GM23248 (cell line): Measurements from ENCODE around the gene ABCA3. TPM values are rescaled to one million over a fixed set of nuclear protein-coding genes. Genes with fewer than 3 reads are reported as not detected.
A peak's percentile ranks its signal among the peaks of the same experiment; 100 is the strongest.
"Not testable (repeated sequence)": the region's sequence is repeated elsewhere in the genome, so short reads cannot be mapped to it uniquely, and the experiment has no call there.

Experiments
- DNase-seq: peaks from one replicate; pipeline ENCODE4 v3.0.0-alpha.2; 2015
- H2AFZ ChIP-seq: fragments of 200-600 bp; sonication (generic); 2 replicates; pipeline ENCODE4 v1.6.1; 2016; ENCODE audit warnings: antibody characterized with exemption
- H3F3A ChIP-seq: fragments of 200-600 bp; sonication (generic); 2 replicates; pipeline ENCODE4 v1.6.1; 2016; ENCODE audit warnings: mild to moderate bottlenecking, antibody characterized with exemption, mixed run types; ENCODE audit not compliant: insufficient read depth
- H3K27ac ChIP-seq: fragments of 200-600 bp; sonication (generic); 2 replicates; pipeline ENCODE4 v1.5.1; 2016; ENCODE audit warnings: mild to moderate bottlenecking
- H3K27me3 ChIP-seq: fragments of 200-600 bp; sonication (generic); replicated peaks from 2 replicates; pipeline ENCODE4 v1.6.1; 2016; ENCODE audit warnings: mild to moderate bottlenecking; ENCODE audit not compliant: insufficient read depth
- H3K36me3 ChIP-seq: fragments of 200-600 bp; sonication (generic); 2 replicates; pipeline ENCODE4 v1.6.1; 2016; ENCODE audit warnings: low read depth, mild to moderate bottlenecking
- H3K4me1 ChIP-seq: fragments of 200-600 bp; sonication (generic); 2 replicates; pipeline ENCODE4 v1.6.1; 2016; ENCODE audit warnings: mild to moderate bottlenecking; ENCODE audit not compliant: insufficient read depth
- H3K4me2 ChIP-seq: fragments of 200-600 bp; sonication (generic); one replicate; pipeline ENCODE4 v1.6.1; 2016; ENCODE audit warnings: mild to moderate bottlenecking; ENCODE audit not compliant: unreplicated experiment
- H3K4me3 ChIP-seq: fragments of 200-600 bp; sonication (generic); 2 replicates; pipeline ENCODE4 v1.5.1; 2016; ENCODE audit warnings: mild to moderate bottlenecking
- H3K79me2 ChIP-seq: fragments of 200-600 bp; sonication (generic); 2 replicates; pipeline ENCODE4 v1.6.1; 2016; ENCODE audit warnings: mild to moderate bottlenecking; ENCODE audit not compliant: insufficient read depth
- H3K9ac ChIP-seq: fragments of 200-600 bp; sonication (generic); 2 replicates; pipeline ENCODE4 v1.6.1; 2016; ENCODE audit warnings: mild to moderate bottlenecking
- H3K9me2 ChIP-seq: fragments of 200-600 bp; sonication (generic); 2 replicates; pipeline ENCODE4 v1.6.1; 2016; ENCODE audit warnings: mixed run types, mild to moderate bottlenecking, moderate library complexity; ENCODE audit not compliant: insufficient read depth
- H3K9me3 ChIP-seq: fragments of 200-600 bp; sonication (generic); one replicate; pipeline ENCODE4 v1.6.1; 2017; ENCODE audit warnings: low read depth
- H4K20me1 ChIP-seq: fragments of 200-600 bp; sonication (generic); 2 replicates; pipeline ENCODE4 v1.6.0; 2016; ENCODE audit not compliant: insufficient read depth
- EZH2 ChIP-seq: fragments of 200-600 bp; sonication (generic); IDR thresholded peaks from 2 replicates; pipeline ENCODE4 v1.6.1; 2018; ENCODE audit warnings: antibody characterized with exemption, mild to moderate bottlenecking; ENCODE audit not compliant: insufficient read depth, poor library complexity, severe bottlenecking
- EZH2phosphoT487 ChIP-seq: fragments of 200-600 bp; sonication (generic); IDR thresholded peaks from 2 replicates; pipeline ENCODE4 v1.6.1; 2018; ENCODE audit warnings: antibody characterized with exemption, moderate library complexity, mild to moderate bottlenecking, low read depth; ENCODE audit not compliant: insufficient read depth
- WGBS, 2 experiments: methylation state at CpG; one replicate each; pipeline ENCODE4 v1.1.6; 2015 to 2017; ENCODE audit warnings: low lambda C conversion rate in 2 of 2, low coverage in 1 of 2; ENCODE audit errors: missing lambda C conversion rate in 2 of 2; 5-methylcytosine and 5-hydroxymethylcytosine counted together
- in situ Hi-C: fragments of 300-500 bp; cut with MboI; formaldehyde crosslinking; loops from 2 replicates; pipeline ENCODE4 v1.15.0; 2020
- polyA plus RNA-seq: library from polyadenylated mRNA; unstranded; fragments of >200 nt; fragmentation: Nextera tagmentation; extraction: Ambion mirVana; gene quantifications from 2 replicates; pipeline ENCODE4 v1.2.1, GENCODE V29; 2016
- total RNA-seq: library from RNA; depleted of rRNA; stranded (reverse); fragments of >200 nt; shearing (Covaris generic); gene quantifications from 2 replicates; pipeline ENCODE4 v1.2.3, GENCODE V29; 2014

ABCA3 gene
- total and polyA plus RNA-seq, 2 experiments from 2014 or later = 0.64 to 0.76 TPM

DNA sequence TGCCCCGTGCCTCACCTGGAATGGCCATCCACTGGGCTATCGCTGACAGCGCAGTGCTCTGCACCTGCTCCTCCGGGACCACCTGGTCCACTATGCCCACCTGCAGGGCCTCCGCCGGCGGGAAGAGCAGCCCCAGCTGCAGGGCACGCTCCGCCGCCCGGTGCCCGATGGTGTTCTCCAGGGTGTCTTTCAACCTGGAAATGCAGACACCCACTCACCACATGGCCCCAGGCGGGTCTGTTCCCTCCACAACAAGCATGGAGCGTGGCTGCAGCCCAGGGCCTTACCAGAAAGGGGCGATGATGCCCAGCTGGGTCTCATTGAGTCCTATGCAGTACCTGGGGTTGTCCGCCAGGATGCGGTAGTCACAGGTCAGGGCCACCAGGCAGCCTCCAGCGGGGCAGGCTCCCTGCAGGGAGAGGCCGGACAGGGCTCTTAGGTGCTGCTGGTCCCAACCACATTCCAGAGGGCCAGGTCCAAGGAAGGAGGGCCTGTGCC, 97.4 kb downstream of the ABCA3 start:
- H3K79me2 ChIP-seq = peaks cover 14% of the 10 kb centered on the region
- in situ Hi-C loops = no loop called here
- H3K4me1 ChIP-seq = no peaks in the 10 kb centered on the region

DNA sequence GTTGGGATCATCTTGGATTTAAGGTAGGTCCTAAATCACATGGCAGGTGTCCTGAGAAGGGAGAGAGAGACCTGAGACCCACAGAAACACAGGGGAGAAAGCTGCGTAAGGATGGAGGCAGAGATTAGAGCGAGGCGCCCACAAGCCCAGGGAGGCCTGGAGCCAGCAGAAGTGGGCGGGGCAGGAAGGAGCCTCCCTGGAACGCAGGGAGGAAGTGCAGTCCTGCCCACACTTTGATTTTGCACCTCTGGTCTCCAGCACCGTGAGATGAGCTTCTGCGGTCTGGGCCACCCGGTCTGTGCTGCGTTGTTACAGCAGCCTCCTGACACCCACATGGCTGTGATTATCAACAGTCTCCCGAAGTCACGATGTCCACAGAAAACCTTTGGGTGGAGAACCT, 97.9 kb downstream of the ABCA3 start:
- H3K9me3 ChIP-seq = no peaks in the 10 kb centered on the region
- H4K20me1 ChIP-seq = no peaks in the 10 kb centered on the region
- WGBS, 2 experiments = 83 to 88% methylated on average over 10 to 11 of the region's 11 CpGs
- TF ChIP-seq EZH2 = no peak
- no peak for TF ChIP-seq EZH2phosphoT487
- DNase-seq = no peak
- H3K9ac ChIP-seq = no peak overlapping the region
- H3K4me3 ChIP-seq = no peak overlapping the region
- peaks cover 9% of the 10 kb centered on the region for H3K79me2 ChIP-seq
- no peak overlapping the region for H3K27ac ChIP-seq
- no peak overlapping the region for H2AFZ ChIP-seq
- H3F3A ChIP-seq = no peaks in the 10 kb centered on the region
- H3K4me1 ChIP-seq = no peaks in the 10 kb centered on the region
- H3K36me3 ChIP-seq = peaks cover 12% of the 10 kb centered on the region; the same call in 1 of the 2 replicates
- no peak overlapping the region for H3K4me2 ChIP-seq
- no peaks in the 10 kb centered on the region for H3K9me2 ChIP-seq
- in situ Hi-C loops = no loop called here
- H3K27me3 ChIP-seq = no peaks in the 10 kb centered on the region

More for the DNA sequence above, 97.4 kb downstream of the ABCA3 start:
- Histone ChIP-seq H3K9me2 (no peaks in the 10 kb centered on the region), H3K9me3 (no peaks in the 10 kb centered on the region), H3K36me3 (peaks cover 12% of the 10 kb centered on the region; the same call in 1 of the 2 replicates), H3K4me2 (no peak overlapping the region), H3K9ac (no peak overlapping the region), H2AFZ (no peak overlapping the region), H4K20me1 (no peaks in the 10 kb centered on the region), H3K27me3 (no peaks in the 10 kb centered on the region), H3F3A (no peaks in the 10 kb centered on the region), H3K4me3 (no peak overlapping the region), H3K27ac (no peak overlapping the region)
- DNase-seq = no peak
- no peak for TF ChIP-seq EZH2phosphoT487
- no peak for TF ChIP-seq EZH2
- 99% methylated on average over 19 of the region's 19 CpGs for WGBS, 2 experiments

DNA sequence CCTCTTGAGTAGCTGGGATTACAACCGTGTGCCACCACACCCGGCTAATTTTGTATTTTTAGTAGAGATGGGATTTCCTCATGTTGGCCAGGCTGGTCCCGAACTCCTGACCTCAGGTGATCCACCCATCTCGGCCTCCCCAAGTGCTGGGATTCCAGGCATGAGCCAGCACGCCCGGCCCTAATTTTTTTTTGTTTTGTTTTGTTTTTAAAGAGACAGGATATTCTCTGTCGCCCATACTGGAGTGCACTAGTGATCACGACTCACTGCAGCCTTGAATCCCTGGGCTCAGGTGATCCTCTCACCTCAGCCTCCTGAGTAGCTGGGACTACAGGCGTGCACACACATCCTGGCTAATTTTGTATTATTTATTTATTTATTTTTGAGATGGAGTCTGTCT, 100.2 kb downstream of the ABCA3 start:
- H3K9me3 ChIP-seq, H3K9me2 ChIP-seq, H3K79me2 ChIP-seq, H3K27me3 ChIP-seq, in situ Hi-C loops, H3K4me3 ChIP-seq, H4K20me1 ChIP-seq, H3K36me3 ChIP-seq, H3K4me2 ChIP-seq, H2AFZ ChIP-seq, H3F3A ChIP-seq, DNase-seq, H3K27ac ChIP-seq, H3K4me1 ChIP-seq, H3K9ac ChIP-seq: not testable (repeated sequence)
- 72 to 77% methylated on average over 9 of the region's 9 CpGs for WGBS, 2 experiments

DNA sequence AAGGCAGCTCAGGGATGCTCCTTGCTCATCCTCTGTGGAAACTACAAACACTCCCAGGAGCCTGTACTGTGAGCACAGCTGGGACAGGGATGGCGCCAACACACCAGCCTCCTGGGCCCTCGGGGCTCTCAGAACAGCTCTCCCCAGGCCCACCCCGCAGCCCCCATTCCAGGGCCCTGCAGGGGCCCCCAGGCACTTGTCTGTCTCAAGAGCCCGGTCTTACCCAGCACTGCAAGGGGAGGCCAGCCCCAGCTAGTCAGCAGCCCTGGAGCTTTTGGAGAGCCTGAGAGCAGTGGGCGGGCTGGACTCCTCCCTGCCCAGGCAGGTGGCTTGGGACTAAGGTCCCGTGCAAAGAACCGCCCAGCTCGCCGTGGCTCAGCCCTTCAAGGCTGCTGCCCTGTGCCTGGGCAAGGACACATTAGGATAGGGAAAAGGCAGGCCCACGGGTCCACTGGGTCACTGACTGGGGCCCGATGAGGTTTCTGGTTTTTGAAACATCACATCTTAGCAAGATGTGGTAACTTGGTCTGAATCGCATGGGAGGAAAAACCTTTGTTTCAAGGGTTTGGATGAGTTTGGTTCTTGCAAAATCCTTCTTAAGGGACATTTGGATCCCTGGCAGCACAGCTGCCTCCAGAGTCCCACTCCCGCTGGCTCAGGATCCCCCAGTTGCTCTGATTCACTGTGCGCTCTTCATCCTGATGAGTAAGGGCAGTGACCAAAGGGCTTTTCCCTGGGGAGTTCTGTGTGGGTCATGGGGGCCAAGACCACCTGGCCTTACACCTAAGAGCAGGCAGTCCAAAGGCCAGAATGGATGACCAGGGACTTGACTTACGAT, 101.5 kb downstream of the ABCA3 start:
- 68 to 72% methylated on average over 12 to 15 of the region's 15 CpGs for WGBS, 2 experiments
- peak; percentile 32 for DNase-seq
- Histone ChIP-seq H3K9ac (no peak overlapping the region), H2AFZ (no peak overlapping the region), H3K9me3 (no peaks in the 10 kb centered on the region), H3F3A (no peaks in the 10 kb centered on the region), H3K4me1 (no peaks in the 10 kb centered on the region), H3K27ac (no peak overlapping the region), H3K27me3 (no peaks in the 10 kb centered on the region), H3K4me2 (no peak overlapping the region), H3K79me2 (no peaks in the 10 kb centered on the region), H3K4me3 (no peak overlapping the region), H3K9me2 (no peaks in the 10 kb centered on the region), H4K20me1 (no peaks in the 10 kb centered on the region), H3K36me3 (peaks cover 6% of the 10 kb centered on the region; the same call in 1 of the 2 replicates)
- in situ Hi-C loops = no loop called here
- no peak for TF ChIP-seq EZH2phosphoT487
- TF ChIP-seq EZH2 = no peak
